WTC11 (cell line): ENCODE measurements around the gene RPL18A. TPM values are rescaled to one million over a fixed set of nuclear protein-coding genes. Genes with fewer than 3 reads are reported as not detected.
A peak's percentile ranks its signal among the peaks of the same experiment; 100 is the strongest.

Source experiments
- ATAC-seq: fragments of 200-7000 bp; cut with Tn5 transposase; 2 replicates; pipeline ENCODE4 v1.10.0; 2021; ENCODE audit warnings: mild to moderate bottlenecking, moderate library complexity
- CTCF ChIA-PET: fragments of 300-600 bp; sonication (Branson Sonifier 250); formaldehyde crosslinking; loops from one replicate; lab custom pipeline; 2021; ENCODE audit warnings: antibody characterized with exemption; lab: Charles Lee
- POLR2A ChIA-PET: fragments of 350-600 bp; sonication (Branson Sonifier 250); formaldehyde crosslinking; loops from one replicate; lab custom pipeline; 2021; ENCODE audit warnings: antibody characterized with exemption; lab: Charles Lee
- DNase-seq: peaks from one replicate; pipeline ENCODE4 v3.0.0; 2021; ENCODE audit warnings: low spot score
- H3K27ac Mint-ChIP-seq: 2 replicates; pipeline ENCODE4 v1.8.0; 2021; ENCODE audit warnings: mixed read lengths
- H3K27me3 Mint-ChIP-seq: 2 replicates; pipeline ENCODE4 v1.8.0; 2021; ENCODE audit warnings: low read depth, mild to moderate bottlenecking, moderate library complexity, mixed read lengths
- H3K36me3 Mint-ChIP-seq: 2 replicates; pipeline ENCODE4 v1.8.0; 2021; ENCODE audit warnings: mixed read lengths
- H3K4me1 Mint-ChIP-seq: 2 replicates; pipeline ENCODE4 v1.8.0; 2022; ENCODE audit warnings: mixed read lengths
- H3K4me3 Mint-ChIP-seq: 2 replicates; pipeline ENCODE4 v1.8.0; 2021; ENCODE audit warnings: mild to moderate bottlenecking, moderate library complexity, mixed read lengths
- H3K9me3 Mint-ChIP-seq: 2 replicates; pipeline ENCODE4 v1.8.0; 2021; ENCODE audit warnings: mixed read lengths
- ATF3 ChIP-seq: sonication (generic); formaldehyde crosslinking; conservative IDR thresholded peaks from 2 replicates; pipeline ENCODE4 v1.8.1; 2022; ENCODE audit warnings: mild to moderate bottlenecking, missing genetic modification reagents
- ATF6 ChIP-seq: sonication (generic); formaldehyde crosslinking; IDR thresholded peaks from 2 replicates; pipeline ENCODE4 v1.8.1; 2023; ENCODE audit warnings: mild to moderate bottlenecking, missing genetic modification reagents
- CDX4 ChIP-seq: fragments of 250-450 bp; sonication (Bioruptor Pico); IDR thresholded peaks from 2 replicates; pipeline ENCODE4 v1.9.0; 2021; ENCODE audit warnings: moderate library complexity, mild to moderate bottlenecking, inconsistent platforms, borderline replicate concordance
- CREB1 ChIP-seq: sonication (generic); formaldehyde crosslinking; IDR thresholded peaks from 2 replicates; pipeline ENCODE4 v1.8.0; 2023; ENCODE audit warnings: mild to moderate bottlenecking, missing genetic modification reagents
- E2F1 ChIP-seq: sonication (generic); formaldehyde crosslinking; IDR thresholded peaks from 2 replicates; pipeline ENCODE4 v1.8.0; 2022; ENCODE audit warnings: mild to moderate bottlenecking, missing genetic modification reagents
- FOXK1 ChIP-seq: sonication (generic); formaldehyde crosslinking; IDR thresholded peaks from 2 replicates; pipeline ENCODE4 v1.8.0; 2022; ENCODE audit warnings: mild to moderate bottlenecking, moderate library complexity, missing genetic modification reagents
- GRHL2 ChIP-seq: fragments of 250-450 bp; sonication (Bioruptor Pico); IDR thresholded peaks from 2 replicates; pipeline ENCODE4 v1.8.0; 2022; ENCODE audit warnings: mild to moderate bottlenecking, moderate library complexity; ENCODE audit not compliant: insufficient replicate concordance, severe bottlenecking
- KAT7 ChIP-seq: sonication (generic); formaldehyde crosslinking; IDR thresholded peaks from 2 replicates; pipeline ENCODE4 v1.8.1; 2023; ENCODE audit warnings: missing genetic modification reagents, mild to moderate bottlenecking, borderline replicate concordance
- NFYB ChIP-seq: sonication (generic); formaldehyde crosslinking; conservative IDR thresholded peaks from 2 replicates; pipeline ENCODE4 v1.8.0; 2022; ENCODE audit warnings: low read depth, missing genetic modification reagents
- NR1H2 ChIP-seq: sonication (generic); formaldehyde crosslinking; IDR thresholded peaks from 2 replicates; pipeline ENCODE4 v1.9.0; 2021; ENCODE audit warnings: mild to moderate bottlenecking, moderate library complexity, missing genetic modification reagents
- NR2C2 ChIP-seq: sonication (generic); formaldehyde crosslinking; IDR thresholded peaks from 2 replicates; pipeline ENCODE4 v1.8.0; 2022; ENCODE audit warnings: mild to moderate bottlenecking, missing genetic modification reagents
- PREB ChIP-seq: sonication (generic); formaldehyde crosslinking; IDR thresholded peaks from 2 replicates; pipeline ENCODE4 v1.8.1; 2022; ENCODE audit warnings: mild to moderate bottlenecking, missing genetic modification reagents, moderate library complexity, borderline replicate concordance
- PRRX2 ChIP-seq: fragments of 250-450 bp; sonication (Bioruptor Pico); IDR thresholded peaks from 2 replicates; pipeline ENCODE4 v1.8.0; 2021; ENCODE audit warnings: mild to moderate bottlenecking
- SMAD3 ChIP-seq: sonication (generic); formaldehyde crosslinking; IDR thresholded peaks from 2 replicates; pipeline ENCODE4 v1.8.0; 2022; ENCODE audit warnings: missing genetic modification reagents, mild to moderate bottlenecking, borderline replicate concordance
- SP1 ChIP-seq: sonication (generic); formaldehyde crosslinking; conservative IDR thresholded peaks from 2 replicates; pipeline ENCODE4 v1.8.1; 2022; ENCODE audit warnings: missing genetic modification reagents
- TEAD4 ChIP-seq: sonication (generic); formaldehyde crosslinking; IDR thresholded peaks from 2 replicates; pipeline ENCODE4 v1.8.0; 2022; ENCODE audit warnings: mild to moderate bottlenecking, missing genetic modification reagents
- TP53 ChIP-seq: sonication (generic); formaldehyde crosslinking; IDR thresholded peaks from 2 replicates; pipeline ENCODE4 v1.8.1; 2023; ENCODE audit warnings: mild to moderate bottlenecking, missing genetic modification reagents
- ZMAT4 ChIP-seq: fragments of 250-450 bp; sonication (Bioruptor Pico); IDR thresholded peaks from 2 replicates; pipeline ENCODE4 v1.9.0; 2021; ENCODE audit warnings: mild to moderate bottlenecking
- ZNF138 ChIP-seq: sonication (generic); formaldehyde crosslinking; conservative IDR thresholded peaks from 2 replicates; pipeline ENCODE4 v1.8.1; 2022; ENCODE audit warnings: mild to moderate bottlenecking, moderate library complexity, missing genetic modification reagents
- ZNF396 ChIP-seq: fragments of 250-450 bp; sonication (Bioruptor Pico); IDR thresholded peaks from 2 replicates; pipeline ENCODE4 v1.8.0; 2021; ENCODE audit warnings: mild to moderate bottlenecking, moderate library complexity, borderline replicate concordance
- total RNA-seq: library from RNA; stranded (reverse); gene quantifications from 3 replicates; pipeline ENCODE4 v1.2.3, GENCODE V29; 2021

The RPL18A gene
- total RNA-seq, 1 experiment from 2014 or later, result 2,950 TPM

- no peak for TF ChIP-seq ZNF396 (CRISPR knock-in tag)
Measured at GRCh38 chr19:17877696-17878095, 18.0 kb downstream of the RPL18A start (continued).

GRCh38 chr19:17879466-17879865 is 19.8 kb downstream of the RPL18A start:
- Mint-ChIP-seq H3K4me3 (no peak overlapping the region), H3K36me3 (no peaks in the 10 kb centered on the region), H3K9me3 (no peaks in the 10 kb centered on the region), H3K27me3 (peaks cover 2% of the 10 kb centered on the region; the same call in 1 of the 2 replicates), H3K27ac (no peak overlapping the region), H3K4me1 (peaks cover 2% of the 10 kb centered on the region)
- DNase-seq (no peak), ATAC-seq (0 out of 2 replicates have a peak, but pooled peaks have one; percentile 22)
- no peak for TF ChIP-seq ATF3 (CRISPR knock-in tag)
- CTCF ChIA-PET, result no interaction called here
- POLR2A ChIA-PET, result no interaction called here

- ChIA-PET CTCF (no interaction called here), POLR2A (no interaction called here)
- no peak overlapping the region for H3K4me3 Mint-ChIP-seq
- no peaks in the 10 kb centered on the region for H3K36me3 Mint-ChIP-seq
- DNase-seq (no peak), ATAC-seq (no peak)
- H3K9me3 Mint-ChIP-seq, result no peaks in the 10 kb centered on the region
- no peaks in the 10 kb centered on the region for H3K27me3 Mint-ChIP-seq
- H3K4me1 Mint-ChIP-seq, result no peaks in the 10 kb centered on the region
- TF ChIP-seq NR2C2 (CRISPR knock-in tag), result no peak
- TF ChIP-seq KAT7 (CRISPR knock-in tag), result no peak
- TF ChIP-seq TP53 (CRISPR knock-in tag), result no peak
- no peak for TF ChIP-seq GRHL2 (CRISPR knock-in tag)
- TF ChIP-seq ATF6 (CRISPR knock-in tag), result no peak
- TF ChIP-seq NR1H2 (CRISPR knock-in tag), result no peak
- no peak for TF ChIP-seq PREB (CRISPR knock-in tag)
- TF ChIP-seq E2F1 (CRISPR knock-in tag), result no peak
- TF ChIP-seq SMAD3 (CRISPR knock-in tag), result no peak
- no peak for TF ChIP-seq FOXK1 (CRISPR knock-in tag)
- TF ChIP-seq ZNF138 (CRISPR knock-in tag), result no peak
- no peak for TF ChIP-seq TEAD4 (CRISPR knock-in tag)
- no peak for TF ChIP-seq ZMAT4 (CRISPR knock-in tag)
- no peak for TF ChIP-seq PRRX2
- TF ChIP-seq NFYB (CRISPR knock-in tag), result no peak
- no peak for TF ChIP-seq SP1 (CRISPR knock-in tag)
- TF ChIP-seq CDX4, result no peak
- TF ChIP-seq CREB1 (CRISPR knock-in tag), result no peak
- no peak overlapping the region for H3K27ac Mint-ChIP-seq
Measured at GRCh38 chr19:17881701-17882100, 22.0 kb downstream of the RPL18A start.
